OCI-LY3 (cell line): ENCODE measurements around the gene FAM13A.

Experiments used
- H2AFZ ChIP-seq: fragments of 200-600, 300-600 bp; shearing (Covaris generic); 2 replicates; pipeline ENCODE4 v1.6.0; 2014; ENCODE audit warnings: antibody characterized with exemption, low read depth, low read length
- H3K27ac ChIP-seq: fragments of 200-600, 300-600 bp; sonication (generic); 2 replicates; pipeline ENCODE4 v1.5.1; 2014; ENCODE audit warnings: mild to moderate bottlenecking, low read length, moderate library complexity, mixed read lengths
- H3K27me3 ChIP-seq: fragments of 200-600, 300-600 bp; sonication (generic); 2 replicates; pipeline ENCODE4 v1.6.1; 2014; ENCODE audit warnings: low read depth, low read length, mixed read lengths
- H3K36me3 ChIP-seq: fragments of 200-600, 300-600 bp; sonication (generic); replicated peaks from 2 replicates; pipeline ENCODE3; 2014; ENCODE audit warnings: low read depth, low read length, mixed read lengths
- H3K4me1 ChIP-seq: fragments of 300-600, 200-600 bp; sonication (generic); 2 replicates; pipeline ENCODE4 v1.6.1; 2014; ENCODE audit warnings: low read length, mixed read lengths
- H3K4me2 ChIP-seq: fragments of 200-600, 300-600 bp; sonication (generic); 2 replicates; pipeline ENCODE4 v1.6.1; 2014; ENCODE audit warnings: low read length, mixed read lengths
- H3K4me3 ChIP-seq: fragments of 300-600, 200-600 bp; sonication (generic); 2 replicates; pipeline ENCODE4 v1.5.1; 2014; ENCODE audit warnings: antibody characterized with exemption, mild to moderate bottlenecking, low read length, moderate library complexity
- H3K79me2 ChIP-seq: fragments of 300-600, 200-600 bp; shearing (Covaris generic); 2 replicates; pipeline ENCODE4 v1.6.1; 2014; ENCODE audit warnings: mild to moderate bottlenecking, low read length, mixed read lengths
- H3K9ac ChIP-seq: fragments of 300-600, 200-600 bp; shearing (Covaris generic); 2 replicates; pipeline ENCODE4 v1.6.0; 2014; ENCODE audit warnings: mild to moderate bottlenecking, low read length, moderate library complexity
- H3K9me3 ChIP-seq: fragments of 200-600, 300-600 bp; shearing (Covaris generic); 2 replicates; pipeline ENCODE4 v1.6.1; 2014; ENCODE audit warnings: low read length, mixed read lengths; ENCODE audit not compliant: insufficient read depth
- H4K20me1 ChIP-seq: fragments of 200-600, 300-600 bp; sonication (generic); 2 replicates; pipeline ENCODE4 v1.6.1; 2016; ENCODE audit warnings: low read length, mixed read lengths; ENCODE audit not compliant: insufficient read depth
- CTCF ChIP-seq: fragments of 200-600, 300-600 bp; sonication (generic); IDR thresholded peaks from 2 replicates; pipeline ENCODE4 v1.5.1; 2014; ENCODE audit warnings: antibody characterized with exemption, low read length, low read depth
- EZH2phosphoT487 ChIP-seq: fragments of 200-600 bp; shearing (Covaris generic); IDR thresholded peaks from 2 replicates; pipeline ENCODE4 v1.6.1; 2018; ENCODE audit warnings: antibody characterized with exemption, mixed run types, low read depth

Gene FAM13A

GRCh38 chr4:89072921-89073320 is 15.9 kb upstream of the FAM13A start:
- no peak overlapping the region for H3K9ac ChIP-seq
- H3K27me3 ChIP-seq = no peaks in the 10 kb centered on the region
- H3K4me3 ChIP-seq = no peak overlapping the region
- H3K36me3 ChIP-seq = peaks cover 14% of the 10 kb centered on the region
- no peak overlapping the region for H3K4me2 ChIP-seq
- no peak for TF ChIP-seq CTCF
- TF ChIP-seq EZH2phosphoT487 = no peak
- H3K79me2 ChIP-seq = no peaks in the 10 kb centered on the region
- H3K27ac ChIP-seq = no peak overlapping the region
- H2AFZ ChIP-seq = no peak overlapping the region
- no peaks in the 10 kb centered on the region for H4K20me1 ChIP-seq
- peaks cover 15% of the 10 kb centered on the region for H3K9me3 ChIP-seq
- peaks cover 42% of the 10 kb centered on the region for H3K4me1 ChIP-seq

- Histone ChIP-seq H3K79me2 (no peaks in the 10 kb centered on the region), H3K27me3 (no peaks in the 10 kb centered on the region), H2AFZ (no peak overlapping the region), H3K27ac (no peak overlapping the region), H3K4me2 (no peak overlapping the region), H3K4me1 (peaks cover 26% of the 10 kb centered on the region), H4K20me1 (no peaks in the 10 kb centered on the region), H3K36me3 (peaks cover 9% of the 10 kb centered on the region), H3K9me3 (0 out of 2 replicates have a peak, but pooled peaks cover 10% of the 10 kb centered on the region), H3K4me3 (no peak overlapping the region), H3K9ac (no peak overlapping the region)
- no peak for TF ChIP-seq CTCF
- no peak for TF ChIP-seq EZH2phosphoT487
These were observed 14.3 kb upstream of the FAM13A start for GRCh38 chr4:89071311-89071710.

- H3K79me2 ChIP-seq = no peaks in the 10 kb centered on the region
- peaks cover 20% of the 10 kb centered on the region for H3K4me1 ChIP-seq
- H3K9me3 ChIP-seq = peaks cover 17% of the 10 kb centered on the region
- 0 out of 2 replicates have a peak overlapping the region, but pooled peaks have one; percentile 43 for H2AFZ ChIP-seq
- H4K20me1 ChIP-seq = no peaks in the 10 kb centered on the region
- peak overlapping the region; percentile 42 for H3K4me2 ChIP-seq
- peak overlapping the region; percentile 9; the same call in 1 of the 2 replicates for H3K9ac ChIP-seq
- no peaks in the 10 kb centered on the region for H3K27me3 ChIP-seq
- H3K4me3 ChIP-seq = peak overlapping the region; percentile 17; the same call in 1 of the 2 replicates
- H3K36me3 ChIP-seq = peaks cover 8% of the 10 kb centered on the region
- TF ChIP-seq CTCF (no peak), EZH2phosphoT487 (no peak)
- H3K27ac ChIP-seq = peak overlapping the region; percentile 23
These were observed 13.1 kb upstream of the FAM13A start for GRCh38 chr4:89070041-89070440.

- H3K4me1 ChIP-seq = peaks cover 20% of the 10 kb centered on the region
- peaks cover 9% of the 10 kb centered on the region for H3K36me3 ChIP-seq
- peak overlapping the region; percentile 9 for H3K9ac ChIP-seq
- H3K27ac ChIP-seq = peak overlapping the region; percentile 23
- H2AFZ ChIP-seq = peak overlapping the region; percentile 43; the same call in 1 of the 2 replicates
- peak overlapping the region; percentile 42 for H3K4me2 ChIP-seq
- peaks cover 22% of the 10 kb centered on the region for H3K9me3 ChIP-seq
- H3K4me3 ChIP-seq = peak overlapping the region; percentile 17
- no peak for TF ChIP-seq EZH2phosphoT487
- TF ChIP-seq CTCF = no peak
- H4K20me1 ChIP-seq = no peaks in the 10 kb centered on the region
- no peaks in the 10 kb centered on the region for H3K27me3 ChIP-seq
- no peaks in the 10 kb centered on the region for H3K79me2 ChIP-seq
These were observed 12.5 kb upstream of the FAM13A start for GRCh38 chr4:89069481-89069880.
